Testis (tissue), 3 donors: ENCODE results near the gene OR10H4. TPM values are rescaled to one million over a fixed set of nuclear protein-coding genes. Genes with fewer than 3 reads are reported as not detected.

Experiments used
- DNase-seq: peaks from one replicate; pipeline ENCODE4 v3.0.0-alpha.2; 2019
- H3K27ac ChIP-seq, 2 donors: fragments of 200-600 bp; sonication (generic); one replicate each; pipeline ENCODE4 v1.5.1; 2019
- H3K27me3 ChIP-seq: fragments of 200-600 bp; sonication (generic); one replicate; pipeline ENCODE4 v1.5.1; 2019
- H3K36me3 ChIP-seq: fragments of 200-600 bp; sonication (generic); one replicate; pipeline ENCODE4 v1.5.1; 2017; ENCODE audit warnings: low read depth; ENCODE audit errors: missing control alignments
- H3K4me1 ChIP-seq: fragments of 200-600 bp; sonication (generic); one replicate; pipeline ENCODE4 v1.5.1; 2019
- H3K4me3 ChIP-seq, 2 donors: fragments of 200-600 bp; sonication (generic); one replicate each; pipeline ENCODE4 v1.5.1; 2017 to 2019
- H3K9me3 ChIP-seq: fragments of 200-600 bp; sonication (generic); one replicate; pipeline ENCODE4 v1.5.1; 2017
- POLR2A ChIP-seq: fragments of 450-650 bp; IDR thresholded peaks from one replicate; pipeline ENCODE4 v1.6.1; 2017; ENCODE audit warnings: antibody characterized with exemption, mild to moderate bottlenecking, moderate library complexity
- WGBS, 2 donors: methylation state at CpG; one replicate each; pipeline ENCODE4 v1.1.5; 2018; 5-methylcytosine and 5-hydroxymethylcytosine counted together
- intact Hi-C: fragments of 100-400 bp; cut with DNase I; formaldehyde crosslinking; loops from one replicate; pipeline ENCODE4 v1.15.1; 2023; ENCODE audit warnings: low total_unique reads
- polyA plus RNA-seq: library from polyadenylated mRNA; stranded (reverse); fragments of 350-450 nt; fragmentation: Illumina TruSeq; extraction: RNeasy Lipid Tissue Mini Kit (QIAGEN cat#74804); gene quantifications from one replicate; pipeline ENCODE4 v1.2.3, GENCODE V29; 2014; ENCODE audit warnings: low read depth, low replicate concordance; ENCODE audit not compliant: insufficient read depth
- total RNA-seq, 2 donors: library from RNA; depleted of rRNA; stranded (reverse); fragments of >200 nt; gene quantifications; one replicate each; pipeline ENCODE4 v1.2.3, GENCODE V29; 2016
- TF ChIP-seq, protein P1 (sequence below), 3 experiments: fragments of 450-650 bp in 2 of 3; fragments of 200-600 bp in 1 of 3; sonication (generic) in 1 of 3; IDR thresholded peaks; one replicate each; pipeline ENCODE4 v1.5.1; 2016 to 2019; ENCODE audit warnings: antibody characterized with exemption in 3 of 3, mild to moderate bottlenecking in 2 of 3, moderate library complexity in 1 of 3

OR10H4 gene
- total and polyA plus RNA-seq, 3 donors from 2014 or later: 0.31 TPM; not detected in 2

DNA sequence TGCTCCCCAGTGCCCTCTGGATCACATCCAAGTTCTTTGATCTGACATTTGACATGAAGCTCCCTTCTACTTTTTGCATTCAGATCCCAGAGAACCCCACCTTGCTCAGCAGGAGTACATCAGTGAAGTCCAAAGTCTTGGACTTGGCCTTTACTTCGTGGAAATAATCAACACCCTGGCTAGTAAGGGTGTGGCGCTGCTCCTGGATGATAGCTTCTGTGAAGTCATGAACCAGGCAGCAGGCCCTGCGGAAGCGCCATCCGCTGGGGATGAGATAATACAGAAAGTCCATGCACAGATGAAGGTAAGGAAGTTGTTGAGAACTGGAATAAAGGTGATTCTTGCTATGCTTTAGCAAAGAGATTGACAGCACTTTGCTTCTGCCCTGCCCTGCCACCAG lies 43.2 kb downstream of the OR10H4 start:
- Histone ChIP-seq H3K27me3 (no peaks in the 10 kb centered on the region), H3K9me3 (no peaks in the 10 kb centered on the region), H3K4me1 (no peaks in the 10 kb centered on the region), H3K36me3 (no peaks in the 10 kb centered on the region), H3K27ac (no peak overlapping the region), H3K4me3 (no peak overlapping the region)
- TF ChIP-seq, protein P1, sequence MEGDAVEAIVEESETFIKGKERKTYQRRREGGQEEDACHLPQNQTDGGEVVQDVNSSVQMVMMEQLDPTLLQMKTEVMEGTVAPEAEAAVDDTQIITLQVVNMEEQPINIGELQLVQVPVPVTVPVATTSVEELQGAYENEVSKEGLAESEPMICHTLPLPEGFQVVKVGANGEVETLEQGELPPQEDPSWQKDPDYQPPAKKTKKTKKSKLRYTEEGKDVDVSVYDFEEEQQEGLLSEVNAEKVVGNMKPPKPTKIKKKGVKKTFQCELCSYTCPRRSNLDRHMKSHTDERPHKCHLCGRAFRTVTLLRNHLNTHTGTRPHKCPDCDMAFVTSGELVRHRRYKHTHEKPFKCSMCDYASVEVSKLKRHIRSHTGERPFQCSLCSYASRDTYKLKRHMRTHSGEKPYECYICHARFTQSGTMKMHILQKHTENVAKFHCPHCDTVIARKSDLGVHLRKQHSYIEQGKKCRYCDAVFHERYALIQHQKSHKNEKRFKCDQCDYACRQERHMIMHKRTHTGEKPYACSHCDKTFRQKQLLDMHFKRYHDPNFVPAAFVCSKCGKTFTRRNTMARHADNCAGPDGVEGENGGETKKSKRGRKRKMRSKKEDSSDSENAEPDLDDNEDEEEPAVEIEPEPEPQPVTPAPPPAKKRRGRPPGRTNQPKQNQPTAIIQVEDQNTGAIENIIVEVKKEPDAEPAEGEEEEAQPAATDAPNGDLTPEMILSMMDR (IDR thresholded peaks at IDR 0.05): no peak
- TF ChIP-seq POLR2A: no peak
- intact Hi-C loops: no loop called here
- DNase-seq: no peak
- WGBS, 2 donors: 78 to 87% methylated on average over 5 of the region's 5 CpGs

- no peaks in the 10 kb centered on the region for H3K36me3 ChIP-seq
- intact Hi-C loops: no loop called here
- no peaks in the 10 kb centered on the region for H3K9me3 ChIP-seq
- no peak for DNase-seq
- no peak overlapping the region for H3K4me3 ChIP-seq
- H3K27me3 ChIP-seq: no peaks in the 10 kb centered on the region
- TF ChIP-seq, protein P1 (IDR thresholded peaks at IDR 0.05): no peak
- TF ChIP-seq POLR2A: no peak
- 49 to 60% methylated on average over 6 of the region's 6 CpGs for WGBS, 2 donors
- no peak overlapping the region for H3K27ac ChIP-seq
- no peaks in the 10 kb centered on the region for H3K4me1 ChIP-seq
Measured at GRCh38 chr19:15995536-15995935, 46.7 kb downstream of the OR10H4 start.

GRCh38 chr19:15998166-15998565 lies 49.4 kb downstream of the OR10H4 start:
- Histone ChIP-seq H3K4me1 (no peaks in the 10 kb centered on the region), H3K27ac (no peak overlapping the region), H3K36me3 (no peaks in the 10 kb centered on the region), H3K27me3 (no peaks in the 10 kb centered on the region), H3K9me3 (no peaks in the 10 kb centered on the region), H3K4me3 (no peak overlapping the region)
- no peak for DNase-seq
- TF ChIP-seq POLR2A: no peak
- TF ChIP-seq, protein P1 (IDR thresholded peaks at IDR 0.05): no peak
- WGBS, 2 donors: 87 to 89% methylated on average over 4 of the region's 4 CpGs
- intact Hi-C loops: no loop called here

Other genes starting within 250 kb of the OR10H4 start
- gene OR10H2, start 221.0 kb upstream of the OR10H4 start, total RNA-seq: not detected
- not detected for gene OR10H2, start 221.0 kb upstream of the OR10H4 start, polyA plus RNA-seq
- not detected for gene OR10H3, start 211.0 kb upstream of the OR10H4 start, total RNA-seq
- gene OR10H3, start 211.0 kb upstream of the OR10H4 start, polyA plus RNA-seq: not detected
- gene OR10H5, start 161.3 kb upstream of the OR10H4 start, total RNA-seq: under 1 TPM; 0.06 to 0.16 TPM
- gene OR10H5, start 161.3 kb upstream of the OR10H4 start, polyA plus RNA-seq: 0.11 TPM
- under 1 TPM; 0.25 to 0.39 TPM for gene OR10H1, start 133.3 kb upstream of the OR10H4 start, total RNA-seq
- gene OR10H1, start 133.3 kb upstream of the OR10H4 start, polyA plus RNA-seq: 0.20 TPM
- gene CYP4F2, start 50.9 kb upstream of the OR10H4 start, total RNA-seq: 1 to 10 TPM; 3.3 to 4.1 TPM
- 1.8 TPM for gene CYP4F2, start 50.9 kb upstream of the OR10H4 start, polyA plus RNA-seq
- gene CYP4F11, start 14.5 kb upstream of the OR10H4 start, total RNA-seq: 1 to 10 TPM; 2.6 to 4.3 TPM
- gene CYP4F11, start 14.5 kb upstream of the OR10H4 start, polyA plus RNA-seq: 3.0 TPM
- 100 to 1,000 TPM; 212 to 271 TPM for gene TPM4, start 127.5 kb downstream of the OR10H4 start, total RNA-seq
- gene TPM4, start 127.5 kb downstream of the OR10H4 start, polyA plus RNA-seq: 227 TPM
- gene RAB8A, start 162.9 kb downstream of the OR10H4 start, total RNA-seq: 10 to 100 TPM; 63.3 to 69.0 TPM
- gene RAB8A, start 162.9 kb downstream of the OR10H4 start, polyA plus RNA-seq: 45.9 TPM
- gene HSH2D, start 194.7 kb downstream of the OR10H4 start, total RNA-seq: under 1 TPM; 0.55 to 0.68 TPM
- gene HSH2D, start 194.7 kb downstream of the OR10H4 start, polyA plus RNA-seq: 1.6 TPM
- gene CIB3, start 224.5 kb downstream of the OR10H4 start, total RNA-seq: not detected
- 1.2 TPM for gene CIB3, start 224.5 kb downstream of the OR10H4 start, polyA plus RNA-seq
- gene FAM32A, start 236.4 kb downstream of the OR10H4 start, total RNA-seq: 10 to 100 TPM; 62.0 to 87.0 TPM
- gene FAM32A, start 236.4 kb downstream of the OR10H4 start, polyA plus RNA-seq: 71.2 TPM
- 100 to 1,000 TPM; 134 to 145 TPM for gene AP1M1, start 248.9 kb downstream of the OR10H4 start, total RNA-seq
- 172 TPM for gene AP1M1, start 248.9 kb downstream of the OR10H4 start, polyA plus RNA-seq